HCT116 (cell line): ENCODE data around the gene FRMD4A. TPM values are rescaled to one million over a fixed set of nuclear protein-coding genes. Genes with fewer than 3 reads are reported as not detected.
"Not testable (repeated sequence)": the region's sequence is repeated elsewhere in the genome, so short reads cannot be mapped to it uniquely, and the experiment has no call there.

ENCODE experiments used
- ATAC-seq: fragments of 200-7000 bp; cut with Tn5 transposase; 2 replicates; pipeline ENCODE4 v1.9.1; 2020; ENCODE audit warnings: mild to moderate bottlenecking, moderate library complexity
- BruUV-seq: library from RNA; stranded (reverse); fragments of 400-500 nt; replicated peaks from 2 replicates; lab custom pipeline; 2021; lab: Mats Ljungman, UMichigan
- CTCF ChIA-PET: fragments of 300-600 bp; sonication (Branson Sonifier 250); formaldehyde crosslinking; loops from one replicate; lab custom pipeline; 2021; ENCODE audit warnings: antibody characterized with exemption; lab: Charles Lee
- POLR2A ChIA-PET: fragments of 300-600, 350-600 bp; sonication (Branson Sonifier 250); formaldehyde crosslinking; loops from one replicate; lab custom pipeline; 2021; ENCODE audit warnings: antibody characterized with exemption; lab: Charles Lee
- RAD21 ChIA-PET, 2 experiments: fragments of 300-600 bp; sonication (Branson Sonifier 250); formaldehyde crosslinking; loops; one replicate each; lab custom pipeline; 2023; ENCODE audit warnings: low total read pairs in 2 of 2; ENCODE audit not compliant: uncharacterized antibody in 2 of 2, unreplicated experiment in 2 of 2, low non-redundant PET in 1 of 2; lab: Charles Lee
- DNase-seq: peaks from one replicate; pipeline ENCODE4 v3.0.0-alpha.2; 2010; ENCODE audit warnings: low read depth, low spot score
- H2AFZ ChIP-seq: fragments of 200-600 bp; shearing (Covaris generic), sonication (generic); 2 replicates; pipeline ENCODE4 v1.6.1; 2017; ENCODE audit warnings: low read depth, mixed run types, mixed read lengths, antibody characterized with exemption, low read length; ENCODE audit not compliant: poor library complexity, severe bottlenecking
- H3K27ac ChIP-seq: 2 replicates; pipeline ENCODE4 v1.5.1; 2012; ENCODE audit warnings: low read depth, low read length
- H3K27me3 ChIP-seq: fragments of 200-600 bp; sonication (generic); 2 replicates; pipeline ENCODE4 v1.6.1; 2016; ENCODE audit warnings: mixed run types, low read length, mixed read lengths; ENCODE audit not compliant: insufficient read depth
- H3K36me3 ChIP-seq, 2 experiments: fragments of 200-500 bp in 1 of 2; fragments of 200-600 bp in 1 of 2; sonication (Bioruptor generic) in 1 of 2; sonication (generic) in 1 of 2; 2 replicates each; pipeline versions ENCODE4 v1.5.1 to v1.6.1; 2014 to 2016; ENCODE audit warnings: low read length in 2 of 2, inconsistent platforms in 1 of 2, mixed read lengths in 1 of 2, mixed run types in 1 of 2; ENCODE audit not compliant: insufficient read depth in 2 of 2, control insufficient read depth in 1 of 2
- H3K4me1 ChIP-seq, 2 experiments: fragments of 200-600 bp in 1 of 2; sonication (generic) in 1 of 2; 2 replicates each; pipeline versions ENCODE4 v1.5.1 to v1.6.1; 2012 to 2017; ENCODE audit warnings: low read length in 2 of 2, inconsistent platforms in 1 of 2, mild to moderate bottlenecking in 1 of 2, mixed read lengths in 1 of 2, mixed run types in 1 of 2, moderate library complexity in 1 of 2; ENCODE audit not compliant: insufficient read depth in 2 of 2, control insufficient read depth in 1 of 2
- H3K4me2 ChIP-seq: fragments of 200-600 bp; sonication (generic); 2 replicates; pipeline ENCODE4 v1.6.1; 2017; ENCODE audit warnings: mixed run types, low read length, mixed read lengths
- H3K4me3 ChIP-seq, 2 experiments: fragments of 200-600 bp in 1 of 2; sonication (generic) in 1 of 2; replicated peaks in 1 of 2; 2 replicates each; pipeline ENCODE4 v1.5.1; 2011 to 2016; ENCODE audit warnings: low read length in 2 of 2, control low read depth in 1 of 2, low read depth in 1 of 2, mild to moderate bottlenecking in 1 of 2, mixed read lengths in 1 of 2, mixed run types in 1 of 2
- H3K79me2 ChIP-seq: fragments of 200-600 bp; sonication (generic); 2 replicates; pipeline ENCODE4 v1.6.1; 2017; ENCODE audit warnings: mild to moderate bottlenecking, mixed run types, low read length, moderate library complexity, mixed read lengths; ENCODE audit not compliant: insufficient read depth
- H3K9ac ChIP-seq: fragments of 200-600 bp; sonication (generic); 2 replicates; pipeline ENCODE4 v1.6.1; 2016; ENCODE audit warnings: low read length, mixed read lengths
- H3K9me2 ChIP-seq: fragments of 200-600 bp; sonication (generic), shearing (Covaris generic); 2 replicates; pipeline ENCODE4 v1.6.1; 2017; ENCODE audit warnings: mixed run types, mild to moderate bottlenecking, moderate library complexity; ENCODE audit not compliant: insufficient read depth
- H3K9me3 ChIP-seq, 2 experiments: fragments of 200-500 bp in 1 of 2; fragments of 200-600 bp in 1 of 2; sonication (Bioruptor generic) in 1 of 2; sonication (generic) in 1 of 2; 2 replicates each; pipeline ENCODE4 v1.6.1; 2014 to 2017; ENCODE audit warnings: low read length in 2 of 2, mixed read lengths in 2 of 2, inconsistent platforms in 1 of 2, low read depth in 1 of 2, mild to moderate bottlenecking in 1 of 2, mixed run types in 1 of 2, moderate library complexity in 1 of 2; ENCODE audit not compliant: control insufficient read depth in 1 of 2, insufficient read depth in 1 of 2
- H4K20me1 ChIP-seq: fragments of 200-600 bp; sonication (generic), shearing (Covaris generic); 2 replicates; pipeline ENCODE4 v1.6.1; 2017; ENCODE audit warnings: mixed run types, mild to moderate bottlenecking, moderate library complexity; ENCODE audit not compliant: insufficient read depth
- ATF3 ChIP-seq: IDR thresholded peaks from 2 replicates; pipeline ENCODE4 v1.6.1; 2012
- CTCF ChIP-seq, 3 experiments: fragments of 200-600 bp in 1 of 3; sonication (generic) in 1 of 3; IDR thresholded peaks in 2 of 3; conservative IDR thresholded peaks in 1 of 3; 2 replicates each; pipeline ENCODE4 v1.5.1; 2012 to 2017; ENCODE audit warnings: low read depth in 2 of 3, low read length in 2 of 3, antibody characterized with exemption in 1 of 3, borderline replicate concordance in 1 of 3, control low read depth in 1 of 3, mild to moderate bottlenecking in 1 of 3, mixed read lengths in 1 of 3, mixed run types in 1 of 3, moderate library complexity in 1 of 3; ENCODE audit not compliant: insufficient read depth in 1 of 3
- EGR1 ChIP-seq: IDR thresholded peaks from 2 replicates; pipeline ENCODE4 v1.6.1; 2012; ENCODE audit warnings: low read depth
- EZH2phosphoT487 ChIP-seq: fragments of 200-600 bp; IDR thresholded peaks from 2 replicates; pipeline ENCODE4 v1.6.1; 2018; ENCODE audit warnings: antibody characterized with exemption, borderline replicate concordance
- SIN3A ChIP-seq: IDR thresholded peaks from 2 replicates; pipeline ENCODE4 v1.6.1; 2012; ENCODE audit warnings: low read depth
- ZBTB33 ChIP-seq: IDR thresholded peaks from 2 replicates; pipeline ENCODE4 v1.6.1; 2011; ENCODE audit warnings: mild to moderate bottlenecking, low read length, moderate library complexity; ENCODE audit not compliant: insufficient replicate concordance; ENCODE audit errors: extremely low read depth
- intact Hi-C: fragments of 100-400 bp; cut with micrococcal nuclease; formaldehyde crosslinking; loops from 2 replicates; pipeline ENCODE4 v1.10.0; 2022
- total RNA-seq: library from RNA; stranded (reverse); gene quantifications from one replicate; pipeline ENCODE4 v1.2.1, GENCODE V29; 2021; ENCODE audit not compliant: unreplicated experiment
- TF ChIP-seq, protein P1 (sequence below): IDR thresholded peaks from 2 replicates; pipeline ENCODE4 v1.6.1; 2012; ENCODE audit warnings: low read depth

FRMD4A gene
- total RNA-seq, 1 experiment from 2014 or later = 0.20 TPM

DNA sequence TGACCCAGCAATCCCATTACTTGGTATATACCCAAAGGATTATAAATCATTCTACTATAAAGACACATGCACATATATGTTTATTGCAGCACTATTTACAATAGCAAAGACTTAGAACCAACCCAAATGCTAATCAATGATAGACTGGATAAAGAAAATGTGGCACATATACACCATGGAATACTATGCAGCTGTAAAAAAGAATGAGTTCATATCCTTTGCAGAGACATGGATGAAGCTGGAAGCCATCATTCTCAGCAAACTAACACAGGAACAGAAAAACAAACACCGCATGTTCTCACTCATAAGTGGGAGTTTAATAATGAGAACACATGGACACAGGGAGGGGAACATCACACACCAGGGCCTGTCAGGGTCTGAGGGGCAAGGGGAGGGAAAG lies 434.6 kb downstream of the FRMD4A start:
- H4K20me1 ChIP-seq, BruUV-seq, ATAC-seq, H3K27me3 ChIP-seq, H3K4me2 ChIP-seq, H3K36me3 ChIP-seq, H3K4me1 ChIP-seq, H3K79me2 ChIP-seq, POLR2A ChIA-PET, H3K9me3 ChIP-seq, CTCF ChIA-PET, H3K9me2 ChIP-seq, H2AFZ ChIP-seq, H3K27ac ChIP-seq, H3K9ac ChIP-seq, H3K4me3 ChIP-seq, intact Hi-C loops, RAD21 ChIA-PET, DNase-seq: not testable (repeated sequence)

DNA sequence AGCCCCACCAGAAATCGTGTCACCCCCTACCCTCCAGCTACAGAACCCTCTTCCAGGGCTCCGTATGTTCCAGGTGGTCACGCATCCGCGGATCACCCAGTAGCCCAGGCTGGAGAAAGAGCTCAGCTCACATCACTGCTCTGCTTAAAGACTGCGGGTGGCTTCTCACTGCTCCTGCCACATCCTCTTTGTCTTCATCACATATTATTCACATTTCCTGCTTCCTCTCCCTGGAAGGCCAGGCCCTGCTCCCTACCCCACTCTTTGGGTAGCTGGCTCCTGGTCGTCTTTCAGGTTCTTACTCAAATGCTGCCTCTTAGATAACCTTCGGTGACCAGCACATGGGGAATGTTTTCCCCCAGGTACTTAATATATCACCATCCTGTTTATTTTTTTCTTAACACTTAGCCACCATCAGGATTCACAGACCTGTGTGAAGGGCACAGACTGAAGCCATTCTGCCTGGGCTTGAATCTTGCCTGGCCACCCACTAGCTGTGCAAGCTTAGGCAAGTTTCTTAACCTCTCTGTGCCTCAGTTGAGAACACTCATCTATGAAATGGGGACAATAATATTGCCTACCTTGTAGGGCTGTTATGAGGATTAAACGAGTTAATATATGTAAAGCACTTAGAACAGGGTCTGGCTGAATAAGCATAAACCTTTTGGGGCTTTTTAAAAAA lies 436.2 kb downstream of the FRMD4A start:
- H3K4me3 ChIP-seq = no peak overlapping the region
- POLR2A ChIA-PET = no interaction called here
- BruUV-seq = no TSS peak

More for the DNA sequence above, 436.2 kb downstream of the FRMD4A start:
- ChIA-PET CTCF (no interaction called here), RAD21 (no interaction called here)
- DNase-seq = no peak
- intact Hi-C loops = no loop called here
- no peaks in the 10 kb centered on the region for H3K9me3 ChIP-seq
- TF ChIP-seq EZH2phosphoT487 (no peak), ATF3 (no peak), CTCF (IDR thresholded peaks at IDR 0.05 in 2 of 3, conservative IDR thresholded peaks at IDR 0.05 in 1 of 3; ENCODE audit: borderline replicate concordance in 1 of 3, insufficient read depth in 1 of 3, low read depth in 2 of 3, low read length in 2 of 3) (no peak), ZBTB33 (no peak), EGR1 (no peak), SIN3A (no peak)
- TF ChIP-seq, protein P1, sequence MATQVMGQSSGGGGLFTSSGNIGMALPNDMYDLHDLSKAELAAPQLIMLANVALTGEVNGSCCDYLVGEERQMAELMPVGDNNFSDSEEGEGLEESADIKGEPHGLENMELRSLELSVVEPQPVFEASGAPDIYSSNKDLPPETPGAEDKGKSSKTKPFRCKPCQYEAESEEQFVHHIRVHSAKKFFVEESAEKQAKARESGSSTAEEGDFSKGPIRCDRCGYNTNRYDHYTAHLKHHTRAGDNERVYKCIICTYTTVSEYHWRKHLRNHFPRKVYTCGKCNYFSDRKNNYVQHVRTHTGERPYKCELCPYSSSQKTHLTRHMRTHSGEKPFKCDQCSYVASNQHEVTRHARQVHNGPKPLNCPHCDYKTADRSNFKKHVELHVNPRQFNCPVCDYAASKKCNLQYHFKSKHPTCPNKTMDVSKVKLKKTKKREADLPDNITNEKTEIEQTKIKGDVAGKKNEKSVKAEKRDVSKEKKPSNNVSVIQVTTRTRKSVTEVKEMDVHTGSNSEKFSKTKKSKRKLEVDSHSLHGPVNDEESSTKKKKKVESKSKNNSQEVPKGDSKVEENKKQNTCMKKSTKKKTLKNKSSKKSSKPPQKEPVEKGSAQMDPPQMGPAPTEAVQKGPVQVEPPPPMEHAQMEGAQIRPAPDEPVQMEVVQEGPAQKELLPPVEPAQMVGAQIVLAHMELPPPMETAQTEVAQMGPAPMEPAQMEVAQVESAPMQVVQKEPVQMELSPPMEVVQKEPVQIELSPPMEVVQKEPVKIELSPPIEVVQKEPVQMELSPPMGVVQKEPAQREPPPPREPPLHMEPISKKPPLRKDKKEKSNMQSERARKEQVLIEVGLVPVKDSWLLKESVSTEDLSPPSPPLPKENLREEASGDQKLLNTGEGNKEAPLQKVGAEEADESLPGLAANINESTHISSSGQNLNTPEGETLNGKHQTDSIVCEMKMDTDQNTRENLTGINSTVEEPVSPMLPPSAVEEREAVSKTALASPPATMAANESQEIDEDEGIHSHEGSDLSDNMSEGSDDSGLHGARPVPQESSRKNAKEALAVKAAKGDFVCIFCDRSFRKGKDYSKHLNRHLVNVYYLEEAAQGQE = no peak
- TF ChIP-seq, all 23 proteins: peak for 0
- Histone ChIP-seq H3K27ac (no peak overlapping the region), H4K20me1 (no peaks in the 10 kb centered on the region), H3K4me2 (no peak overlapping the region), H3K79me2 (no peaks in the 10 kb centered on the region), H2AFZ (no peak overlapping the region), H3K4me1 (no peaks in the 10 kb centered on the region), H3K9me2 (no peaks in the 10 kb centered on the region), H3K36me3 (no peaks in the 10 kb centered on the region), H3K9ac (no peak overlapping the region), H3K27me3 (peaks cover 12% of the 10 kb centered on the region)
- no peak for ATAC-seq
